Liver (tissue), 9 donors: ENCODE data around the gene TUFT1. TPM values are rescaled to one million over a fixed set of nuclear protein-coding genes. Genes with fewer than 3 reads are reported as not detected.
A peak's percentile ranks its signal among the peaks of the same experiment; 100 is the strongest.

Experiments used
- DNase-seq: peaks from one replicate; pipeline ENCODE4 v3.0.0-alpha.2; 2017; ENCODE audit warnings: low spot score
- H3K27ac ChIP-seq, 2 donors: one replicate each; pipeline ENCODE4 v1.7.0; 2013; ENCODE audit warnings: inconsistent platforms in 2 of 2, low read length in 2 of 2, control low read depth in 1 of 2, low read depth in 1 of 2, mild to moderate bottlenecking in 1 of 2
- H3K27me3 ChIP-seq, 4 donors: one replicate each; pipeline versions ENCODE4 v1.6.1 to v1.7.0; 2013; ENCODE audit warnings: low read length in 3 of 4, inconsistent platforms in 1 of 4, mild to moderate bottlenecking in 1 of 4, moderate library complexity in 1 of 4; ENCODE audit not compliant: control insufficient read depth in 4 of 4, insufficient read depth in 4 of 4
- H3K36me3 ChIP-seq, 4 donors: one replicate each; pipeline versions ENCODE4 v1.6.1 to v1.7.0; 2013; ENCODE audit warnings: low read length in 3 of 4, mild to moderate bottlenecking in 3 of 4, low read depth in 1 of 4, moderate library complexity in 1 of 4; ENCODE audit not compliant: control insufficient read depth in 4 of 4, insufficient read depth in 3 of 4
- H3K4me1 ChIP-seq, 4 donors: one replicate each; pipeline versions ENCODE4 v1.6.1 to v1.7.0; 2013; ENCODE audit warnings: low read length in 3 of 4, mild to moderate bottlenecking in 3 of 4, moderate library complexity in 1 of 4; ENCODE audit not compliant: control insufficient read depth in 4 of 4, insufficient read depth in 4 of 4
- H3K4me3 ChIP-seq, 3 donors: one replicate each; pipeline versions ENCODE4 v1.6.1 to v1.7.0; 2013; ENCODE audit warnings: low read length in 3 of 3, control low read depth in 1 of 3, low read depth in 1 of 3, mild to moderate bottlenecking in 1 of 3
- H3K9ac ChIP-seq, 2 donors: one replicate each; pipeline ENCODE4 v1.7.0; 2013; ENCODE audit warnings: low read length in 2 of 2, mild to moderate bottlenecking in 2 of 2, moderate library complexity in 2 of 2, control low read depth in 1 of 2, low read depth in 1 of 2
- H3K9me3 ChIP-seq, 4 donors: one replicate each; pipeline versions ENCODE4 v1.6.1 to v1.7.0; 2013; ENCODE audit warnings: low read length in 3 of 4; ENCODE audit not compliant: control insufficient read depth in 4 of 4
- EGR1 ChIP-seq, 2 donors: IDR thresholded peaks; 2 replicates each; pipeline ENCODE4 v1.6.1; 2016 to 2018; ENCODE audit warnings: antibody characterized with exemption in 2 of 2, low read depth in 2 of 2
- GABPA ChIP-seq, 2 donors: IDR thresholded peaks in 1 of 2; conservative IDR thresholded peaks in 1 of 2; 2 replicates each; pipeline ENCODE4 v1.6.1; 2016; ENCODE audit warnings: antibody characterized with exemption in 2 of 2, mild to moderate bottlenecking in 1 of 2, moderate library complexity in 1 of 2
- HNF4G ChIP-seq: IDR thresholded peaks from 2 replicates; pipeline ENCODE4 v1.6.1; 2016; ENCODE audit warnings: antibody characterized with exemption
- NR2F2 ChIP-seq: IDR thresholded peaks from 2 replicates; pipeline ENCODE4 v1.6.1; 2016; ENCODE audit warnings: antibody characterized with exemption
- RAD21 ChIP-seq, 2 donors: IDR thresholded peaks; 2 replicates each; pipeline ENCODE4 v1.6.1; 2016; ENCODE audit warnings: antibody characterized with exemption in 2 of 2, mild to moderate bottlenecking in 2 of 2
- REST ChIP-seq: IDR thresholded peaks from 2 replicates; pipeline ENCODE4 v1.6.1; 2016; ENCODE audit warnings: antibody characterized with exemption, mild to moderate bottlenecking
- RXRA ChIP-seq, 2 donors: IDR thresholded peaks; 2 replicates each; pipeline ENCODE4 v1.6.1; 2017 to 2018; ENCODE audit warnings: antibody characterized with exemption in 2 of 2, mild to moderate bottlenecking in 1 of 2
- TAF1 ChIP-seq: conservative IDR thresholded peaks from 2 replicates; pipeline ENCODE4 v1.6.1; 2016; ENCODE audit warnings: antibody characterized with exemption, mild to moderate bottlenecking
- YY1 ChIP-seq: IDR thresholded peaks from 2 replicates; pipeline ENCODE4 v1.6.1; 2016; ENCODE audit warnings: antibody characterized with exemption, mild to moderate bottlenecking
- ZBTB33 ChIP-seq: IDR thresholded peaks from 2 replicates; pipeline ENCODE4 v1.6.1; 2016; ENCODE audit warnings: antibody characterized with exemption
- WGBS: extraction: QIAGEN DNeasy Blood & Tissue Kit; methylation state at CpG from one replicate; pipeline ENCODE4 v1.1.7; 2013; 5-methylcytosine and 5-hydroxymethylcytosine counted together
- polyA plus RNA-seq, 2 donors: library from polyadenylated mRNA; stranded (reverse) in 1 of 2; unstranded in 1 of 2; fragments of 200-250 nt in 1 of 2; fragments of >200 nt in 1 of 2; fragmentation: Nextera tagmentation in 1 of 2; extraction: Ambion mirVana in 1 of 2; gene quantifications; one replicate each; pipeline versions ENCODE4 v1.2.1 to v1.2.3, GENCODE V29; 2013 to 2015
- total RNA-seq, 2 donors: library from RNA; depleted of rRNA; stranded (reverse); fragments of >200 nt; gene quantifications; one replicate each; pipeline ENCODE4 v1.2.3, GENCODE V29; 2014
- TF ChIP-seq, protein P1 (sequence below): IDR thresholded peaks from 2 replicates; pipeline ENCODE4 v1.6.1; 2016; ENCODE audit warnings: antibody characterized with exemption
- TF ChIP-seq, protein P2 (sequence below): fragments of 150-350 bp; IDR thresholded peaks from 2 replicates; pipeline ENCODE4 v1.5.1; 2017; ENCODE audit warnings: improper control_type of control experiment, low read depth, low read length; ENCODE audit not compliant: missing input control
- donor health status: healthy.
- donor health status: healthy.
- donor health status: healthy.
- donor health status: healthy.
- donor health status: healthy.

TUFT1 gene
- total and polyA plus RNA-seq, 4 donors = 1.7 to 4.8 (median 3.0) TPM

DNA sequence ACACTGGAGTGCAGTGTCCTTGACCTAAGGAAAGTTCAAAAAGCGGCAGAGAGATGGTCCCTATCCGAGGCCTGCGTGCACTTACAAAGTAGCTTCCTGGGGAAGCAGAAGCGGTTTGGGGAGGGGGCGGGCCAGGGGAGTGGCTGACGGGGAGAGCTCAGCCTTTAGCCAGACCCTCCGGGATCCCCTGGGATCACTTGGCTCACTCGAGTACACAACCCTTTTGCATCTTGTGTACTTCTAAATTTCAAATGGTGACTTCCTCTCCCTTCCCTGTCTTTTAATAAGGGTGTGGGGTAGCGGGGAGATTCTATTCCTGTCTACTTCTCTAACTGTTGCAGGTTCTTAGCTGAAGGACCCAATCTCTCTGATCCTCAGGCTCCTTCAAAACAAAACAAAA, 53.6 kb downstream of the TUFT1 start:
- Histone ChIP-seq H3K27me3 (no peaks in the 10 kb centered on the region), H3K9ac (no peak overlapping the region), H3K9me3 (no peaks in the 10 kb centered on the region), H3K36me3 (no peaks in the 10 kb centered on the region), H3K4me3 (no peak overlapping the region), H3K27ac (no peak overlapping the region), H3K4me1 (peaks cover 0 to 5% (median 1%) of the 10 kb centered on the region in 4 donors)
- WGBS = 35% methylated on average over 9 of the region's 9 CpGs
- no peak for DNase-seq
- TF ChIP-seq, protein P1, sequence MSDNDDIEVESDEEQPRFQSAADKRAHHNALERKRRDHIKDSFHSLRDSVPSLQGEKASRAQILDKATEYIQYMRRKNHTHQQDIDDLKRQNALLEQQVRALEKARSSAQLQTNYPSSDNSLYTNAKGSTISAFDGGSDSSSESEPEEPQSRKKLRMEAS = no peak
- TF ChIP-seq GABPA (IDR thresholded peaks at IDR 0.05 in 1 of 2, conservative IDR thresholded peaks at IDR 0.05 in 1 of 2) (no peak), TAF1 (no peak), ZBTB33 (no peak), EGR1 (IDR thresholded peaks at IDR 0.05; ENCODE audit: low read depth in 2 of 2) (no peak), REST (no peak), YY1 (no peak)

- DNase-seq = peak; percentile 82
- no peak overlapping the region for H3K27ac ChIP-seq
- no peak overlapping the region for H3K4me3 ChIP-seq
- peaks cover 0 to 5% (median 1%) of the 10 kb centered on the region in 4 donors for H3K4me1 ChIP-seq
- no peaks in the 10 kb centered on the region for H3K9me3 ChIP-seq
- no peaks in the 10 kb centered on the region for H3K27me3 ChIP-seq
- 9% methylated on average over 12 of the region's 12 CpGs for WGBS
- no peak overlapping the region for H3K9ac ChIP-seq
- no peak for TF ChIP-seq NR2F2
- no peak for TF ChIP-seq REST
- TF ChIP-seq, protein P2, sequence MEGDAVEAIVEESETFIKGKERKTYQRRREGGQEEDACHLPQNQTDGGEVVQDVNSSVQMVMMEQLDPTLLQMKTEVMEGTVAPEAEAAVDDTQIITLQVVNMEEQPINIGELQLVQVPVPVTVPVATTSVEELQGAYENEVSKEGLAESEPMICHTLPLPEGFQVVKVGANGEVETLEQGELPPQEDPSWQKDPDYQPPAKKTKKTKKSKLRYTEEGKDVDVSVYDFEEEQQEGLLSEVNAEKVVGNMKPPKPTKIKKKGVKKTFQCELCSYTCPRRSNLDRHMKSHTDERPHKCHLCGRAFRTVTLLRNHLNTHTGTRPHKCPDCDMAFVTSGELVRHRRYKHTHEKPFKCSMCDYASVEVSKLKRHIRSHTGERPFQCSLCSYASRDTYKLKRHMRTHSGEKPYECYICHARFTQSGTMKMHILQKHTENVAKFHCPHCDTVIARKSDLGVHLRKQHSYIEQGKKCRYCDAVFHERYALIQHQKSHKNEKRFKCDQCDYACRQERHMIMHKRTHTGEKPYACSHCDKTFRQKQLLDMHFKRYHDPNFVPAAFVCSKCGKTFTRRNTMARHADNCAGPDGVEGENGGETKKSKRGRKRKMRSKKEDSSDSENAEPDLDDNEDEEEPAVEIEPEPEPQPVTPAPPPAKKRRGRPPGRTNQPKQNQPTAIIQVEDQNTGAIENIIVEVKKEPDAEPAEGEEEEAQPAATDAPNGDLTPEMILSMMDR = peak; percentile 94
- peak; percentile 33 for TF ChIP-seq YY1
- TF ChIP-seq, protein P1 = peak; percentile 44
- peak; percentile 94 to 96 for TF ChIP-seq RAD21 (IDR thresholded peaks at IDR 0.05)
- no peak for TF ChIP-seq HNF4G
- TF ChIP-seq RXRA (IDR thresholded peaks at IDR 0.05) = peak in 1 of 2 donors; percentile 14
- H3K36me3 ChIP-seq = no peaks in the 10 kb centered on the region
Observed at GRCh38 chr1:151594143-151594625, 54.1 kb downstream of the TUFT1 start.
